Breast epithelium (tissue), 3 donors: ENCODE data around the gene UBE2G1.

Source experiments
- CTCF ChIP-seq, 3 donors: fragments of 450-650 bp; IDR thresholded peaks; one replicate each; pipeline ENCODE4 v1.5.1; 2016 to 2017; ENCODE audit warnings: antibody characterized with exemption in 3 of 3, mild to moderate bottlenecking in 3 of 3, moderate library complexity in 3 of 3
- POLR2A ChIP-seq: fragments of 450-650 bp; IDR thresholded peaks from one replicate; pipeline ENCODE4 v1.6.1; 2016; ENCODE audit warnings: antibody characterized with exemption, mild to moderate bottlenecking, moderate library complexity

- no peak for TF ChIP-seq POLR2A
- no peak for TF ChIP-seq CTCF (IDR thresholded peaks at IDR 0.05)
Observed at GRCh38 chr17:4365103-4365627, 1.3 kb downstream of the UBE2G1 start.
